SK-N-SH treated with all-trans-retinoic acid at 6 μM for 48 hours (cell line): ENCODE measurements around the gene RALGPS1.

Source experiments
- ARNTL ChIP-seq: fragments of 450-650 bp; formaldehyde crosslinking; IDR thresholded peaks from 2 replicates; pipeline ENCODE4 v1.5.0; 2020; ENCODE audit warnings: low read depth, mild to moderate bottlenecking, moderate library complexity, borderline replicate concordance
- BACH2 ChIP-seq: fragments of 250-450 bp; sonication (Bioruptor Pico); IDR thresholded peaks from 2 replicates; pipeline ENCODE4 v1.9.0; 2021; ENCODE audit warnings: mild to moderate bottlenecking, borderline replicate concordance
- CSDC2 ChIP-seq: fragments of 250-450 bp; sonication (Bioruptor Pico); IDR thresholded peaks from 2 replicates; pipeline ENCODE4 v1.5.0; 2020; ENCODE audit warnings: mild to moderate bottlenecking, moderate library complexity
- PATZ1 ChIP-seq: fragments of 250-450 bp; sonication (Bioruptor Pico); IDR thresholded peaks from 2 replicates; pipeline ENCODE4 v1.8.0; 2020; ENCODE audit warnings: mild to moderate bottlenecking, moderate library complexity, borderline replicate concordance
- PPARA ChIP-seq: fragments of 250-450 bp; sonication (Bioruptor Pico); IDR thresholded peaks from 2 replicates; pipeline ENCODE4 v1.5.0; 2020; ENCODE audit warnings: mild to moderate bottlenecking, borderline replicate concordance
- RARB ChIP-seq: fragments of 250-450 bp; sonication (Bioruptor Pico); IDR thresholded peaks from 2 replicates; pipeline ENCODE4 v1.8.0; 2021; ENCODE audit warnings: mild to moderate bottlenecking, moderate library complexity
- ZNF70 ChIP-seq: fragments of 450-650 bp; formaldehyde crosslinking; IDR thresholded peaks from 2 replicates; pipeline ENCODE4 v1.5.0; 2020; ENCODE audit warnings: mild to moderate bottlenecking, moderate library complexity

- TF ChIP-seq PPARA (CRISPR knock-in tag) = no peak
- no peak for TF ChIP-seq RARB (CRISPR knock-in tag)
- no peak for TF ChIP-seq CSDC2
- TF ChIP-seq PATZ1 (CRISPR knock-in tag) = no peak
- no peak for TF ChIP-seq ZNF70
- no peak for TF ChIP-seq BACH2 (CRISPR knock-in tag)
- TF ChIP-seq ARNTL (CRISPR knock-in tag) = no peak
These were observed 130.6 kb downstream of the RALGPS1 start for GRCh38 chr9:127045148-127045547.
